ENCODE results near the gene ZBTB25.

The ZBTB25 gene

DNA sequence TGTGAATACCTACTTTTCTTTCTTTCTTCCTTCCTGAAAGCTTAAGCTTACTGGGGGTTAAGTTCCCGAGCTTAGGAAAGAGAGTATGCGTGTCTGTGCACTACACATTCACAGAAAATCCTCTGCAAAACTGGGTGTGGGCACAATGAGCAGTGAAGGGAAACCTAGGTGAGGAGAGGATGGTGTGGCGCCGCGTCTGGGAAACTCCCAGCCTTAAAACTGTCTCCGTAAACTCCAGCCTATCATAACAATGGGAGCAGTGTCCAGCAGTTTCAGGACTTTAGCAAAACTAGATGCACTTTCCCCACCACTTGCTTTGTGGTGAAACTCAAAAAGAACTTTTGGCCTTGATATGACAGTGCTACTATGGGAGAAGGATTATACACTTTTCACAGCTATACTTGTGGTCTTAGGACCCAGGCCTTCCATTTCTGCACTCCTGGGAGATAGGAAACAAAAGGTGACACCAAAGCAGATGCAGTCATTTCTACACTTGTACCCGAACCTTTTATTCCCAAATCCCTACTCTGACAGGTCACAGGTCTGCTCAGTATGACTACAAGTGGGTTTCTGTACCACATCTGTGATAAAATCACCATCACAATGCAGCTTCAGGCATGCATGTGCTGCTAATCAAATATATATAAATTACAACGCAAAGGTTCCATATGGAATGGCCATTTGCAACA lies 27.9 kb downstream of the ZBTB25 start:
- Mint-ChIP-seq H3K4me3 (no peak overlapping the region), H3K27me3 (no peaks in the 10 kb centered on the region), H3K4me1 (ENCODE audit: low read depth) (peaks cover 38% of the 10 kb centered on the region), H3K9me3 (no peaks in the 10 kb centered on the region), H3K27ac (no peak overlapping the region), H3K36me3 (ENCODE audit: low read depth) (peaks cover 34% of the 10 kb centered on the region)
- DNase-seq: no peak

DNA sequence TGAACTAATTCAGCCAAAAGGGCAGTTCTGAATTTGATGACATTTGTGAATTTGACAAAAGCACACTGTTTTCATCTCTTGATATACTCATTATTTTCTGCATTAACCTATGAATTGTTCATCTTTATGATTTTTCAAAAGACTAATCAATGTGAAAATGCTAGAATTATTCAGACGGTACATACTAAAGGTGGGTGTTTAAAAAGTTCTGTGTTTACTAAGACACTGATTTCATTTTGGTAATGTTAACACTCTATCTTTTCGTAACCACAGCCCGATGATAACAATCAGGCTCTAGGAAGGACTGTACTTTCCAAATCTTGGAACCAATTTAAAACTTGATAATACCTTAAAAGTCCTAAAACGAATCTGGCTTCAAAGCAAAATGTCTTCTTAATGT lies 28.9 kb downstream of the ZBTB25 start:
- Mint-ChIP-seq H3K9me3 (no peaks in the 10 kb centered on the region), H3K36me3 (ENCODE audit: low read depth) (peaks cover 28% of the 10 kb centered on the region), H3K4me3 (no peak overlapping the region), H3K4me1 (ENCODE audit: low read depth) (peaks cover 38% of the 10 kb centered on the region), H3K27ac (peak overlapping the region; percentile 84), H3K27me3 (no peaks in the 10 kb centered on the region)
- no peak for DNase-seq

DNA sequence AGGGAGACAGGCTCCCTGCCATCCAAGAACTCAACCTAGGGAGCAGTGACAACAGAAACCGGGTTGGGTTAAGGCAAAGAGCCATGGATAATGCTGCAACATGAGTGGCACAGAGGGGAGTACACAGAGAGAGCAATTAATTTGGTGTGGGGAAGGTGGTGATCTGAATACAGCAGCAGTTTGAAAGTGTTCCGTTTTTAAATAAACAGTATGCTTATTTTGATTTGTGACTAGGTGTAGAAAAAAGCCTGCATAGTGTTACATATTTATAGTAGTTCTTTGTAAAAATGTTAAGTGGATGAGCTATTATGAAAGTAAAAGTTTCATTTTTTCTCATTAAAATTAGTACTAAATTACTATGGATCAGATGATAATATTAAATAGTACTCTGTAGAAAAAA lies 29.6 kb downstream of the ZBTB25 start:
- peaks cover 43% of the 10 kb centered on the region for H3K4me1 Mint-ChIP-seq (ENCODE audit: low read depth)
- H3K27ac Mint-ChIP-seq: no peak overlapping the region
- H3K27me3 Mint-ChIP-seq: no peaks in the 10 kb centered on the region

DNA sequence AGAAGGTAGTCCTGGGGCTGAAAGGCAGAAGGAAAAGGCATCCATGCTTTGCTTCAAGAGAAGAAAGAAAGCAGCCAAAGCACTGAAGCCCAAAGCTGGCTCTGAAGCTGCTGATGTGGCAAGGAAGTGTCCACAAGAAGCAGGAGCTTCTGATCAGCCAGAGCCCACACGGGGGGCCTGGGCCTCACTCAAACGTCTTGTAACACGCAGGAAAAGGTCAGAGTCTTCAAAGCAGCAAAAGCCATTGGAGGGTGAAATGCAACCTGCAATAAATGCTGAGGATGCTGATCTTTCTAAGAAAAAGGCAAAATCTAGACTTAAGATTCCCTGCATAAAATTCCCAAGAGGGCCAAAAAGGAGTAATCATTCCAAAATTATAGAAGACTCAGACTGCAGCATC lies 35.2 kb downstream of the ZBTB25 start:
- DNase-seq: no peak
- H3K9me3 Mint-ChIP-seq: no peaks in the 10 kb centered on the region
- H3K36me3 Mint-ChIP-seq (ENCODE audit: low read depth): peaks cover 9% of the 10 kb centered on the region
- H3K4me1 Mint-ChIP-seq (ENCODE audit: low read depth): peaks cover 59% of the 10 kb centered on the region
- H3K4me3 Mint-ChIP-seq: no peak overlapping the region
- H3K27ac Mint-ChIP-seq: peak overlapping the region; percentile 50
- H3K27me3 Mint-ChIP-seq: no peaks in the 10 kb centered on the region

More for the DNA sequence above, 29.6 kb downstream of the ZBTB25 start:
- H3K36me3 Mint-ChIP-seq (ENCODE audit: low read depth): peaks cover 22% of the 10 kb centered on the region
- no peak overlapping the region for H3K4me3 Mint-ChIP-seq
- no peak for DNase-seq
- no peaks in the 10 kb centered on the region for H3K9me3 Mint-ChIP-seq

DNA sequence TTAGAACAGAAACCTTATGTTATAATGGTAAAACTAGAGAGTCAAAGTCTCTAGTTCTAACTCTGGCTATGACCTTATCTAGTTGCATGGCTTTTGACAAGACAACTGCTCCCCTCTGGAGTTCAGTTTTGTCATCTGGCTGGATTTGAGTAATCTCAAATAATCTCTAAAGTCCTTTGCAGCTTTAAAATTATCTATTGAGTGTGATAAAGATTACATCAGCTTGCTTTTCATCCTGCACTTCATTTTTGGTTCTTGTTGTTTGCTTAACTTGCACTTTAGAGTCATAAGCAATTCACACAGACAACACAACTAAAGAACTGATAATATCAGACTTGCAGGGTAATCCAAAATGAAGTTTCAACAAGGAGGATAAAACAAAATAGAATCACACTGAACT lies 36.1 kb downstream of the ZBTB25 start:
- DNase-seq: no peak
- H3K27me3 Mint-ChIP-seq: no peaks in the 10 kb centered on the region
- peaks cover 17% of the 10 kb centered on the region for H3K36me3 Mint-ChIP-seq (ENCODE audit: low read depth)
- H3K4me1 Mint-ChIP-seq (ENCODE audit: low read depth): peaks cover 56% of the 10 kb centered on the region
- H3K27ac Mint-ChIP-seq: peak overlapping the region; percentile 57
- H3K4me3 Mint-ChIP-seq: no peak overlapping the region
- no peaks in the 10 kb centered on the region for H3K9me3 Mint-ChIP-seq

DNA sequence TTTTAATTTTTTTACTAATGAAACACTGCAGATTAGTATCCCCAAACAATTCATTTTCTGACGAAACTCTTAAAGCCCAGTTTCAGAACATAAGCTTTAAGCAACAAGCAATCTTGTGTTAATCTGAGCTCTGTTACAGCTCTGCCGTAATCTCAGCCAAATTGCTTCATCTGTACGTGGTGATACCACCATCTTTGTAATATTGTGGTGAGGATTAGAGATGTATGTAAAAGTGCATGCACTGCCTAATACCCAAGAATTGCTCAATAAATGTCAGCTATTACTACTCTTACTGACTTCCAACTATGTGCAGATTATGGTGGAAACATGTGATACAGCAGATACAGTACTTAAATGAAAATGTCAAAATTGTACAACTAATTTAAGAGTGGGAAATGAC lies 36.5 kb downstream of the ZBTB25 start:
- no peak overlapping the region for H3K4me3 Mint-ChIP-seq
- H3K4me1 Mint-ChIP-seq (ENCODE audit: low read depth): peaks cover 55% of the 10 kb centered on the region
- no peaks in the 10 kb centered on the region for H3K27me3 Mint-ChIP-seq
- no peak for DNase-seq
- no peak overlapping the region for H3K27ac Mint-ChIP-seq
- no peaks in the 10 kb centered on the region for H3K9me3 Mint-ChIP-seq
- H3K36me3 Mint-ChIP-seq (ENCODE audit: low read depth): peaks cover 21% of the 10 kb centered on the region

DNA sequence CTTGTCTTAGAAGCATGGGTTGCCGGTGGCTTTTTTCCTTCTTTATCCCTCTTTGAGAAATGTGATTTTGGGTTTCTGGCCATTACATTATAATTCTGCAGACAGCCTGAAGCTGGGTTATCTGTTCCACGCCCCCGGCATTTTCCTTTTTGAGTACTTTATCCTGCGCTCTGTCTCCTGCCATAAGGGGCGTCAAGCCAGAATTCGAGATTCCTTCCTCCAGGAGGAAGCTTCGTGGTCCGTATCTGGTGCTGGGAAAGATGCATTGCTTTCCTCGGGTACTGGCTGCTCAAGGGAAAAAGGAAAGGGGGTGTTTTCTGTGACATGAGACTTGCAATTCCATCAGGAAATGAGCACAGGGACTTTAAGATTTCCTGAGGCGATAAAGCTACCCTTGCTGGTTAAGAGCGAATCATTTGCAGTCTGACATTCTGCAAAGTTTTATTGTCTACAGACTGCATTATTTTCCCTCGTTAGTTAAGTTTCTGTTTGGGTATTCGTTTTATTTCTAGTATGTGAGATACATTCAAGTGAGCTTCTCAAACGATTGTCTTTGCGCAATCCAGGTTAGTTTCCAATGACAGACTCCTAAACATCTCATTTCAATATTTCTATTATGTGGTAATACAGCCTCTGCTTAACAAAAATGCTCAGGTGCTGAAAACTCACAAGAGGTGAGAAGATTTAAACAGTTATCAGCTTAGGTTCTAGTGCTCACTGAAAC lies 37.6 kb downstream of the ZBTB25 start:
- peaks cover 47% of the 10 kb centered on the region for H3K4me1 Mint-ChIP-seq (ENCODE audit: low read depth)
- no peak for DNase-seq
- no peaks in the 10 kb centered on the region for H3K9me3 Mint-ChIP-seq
- H3K4me3 Mint-ChIP-seq: peak overlapping the region; percentile 77
- no peaks in the 10 kb centered on the region for H3K27me3 Mint-ChIP-seq
- H3K27ac Mint-ChIP-seq: peak overlapping the region; percentile 68
- peaks cover 27% of the 10 kb centered on the region for H3K36me3 Mint-ChIP-seq (ENCODE audit: low read depth)

DNA sequence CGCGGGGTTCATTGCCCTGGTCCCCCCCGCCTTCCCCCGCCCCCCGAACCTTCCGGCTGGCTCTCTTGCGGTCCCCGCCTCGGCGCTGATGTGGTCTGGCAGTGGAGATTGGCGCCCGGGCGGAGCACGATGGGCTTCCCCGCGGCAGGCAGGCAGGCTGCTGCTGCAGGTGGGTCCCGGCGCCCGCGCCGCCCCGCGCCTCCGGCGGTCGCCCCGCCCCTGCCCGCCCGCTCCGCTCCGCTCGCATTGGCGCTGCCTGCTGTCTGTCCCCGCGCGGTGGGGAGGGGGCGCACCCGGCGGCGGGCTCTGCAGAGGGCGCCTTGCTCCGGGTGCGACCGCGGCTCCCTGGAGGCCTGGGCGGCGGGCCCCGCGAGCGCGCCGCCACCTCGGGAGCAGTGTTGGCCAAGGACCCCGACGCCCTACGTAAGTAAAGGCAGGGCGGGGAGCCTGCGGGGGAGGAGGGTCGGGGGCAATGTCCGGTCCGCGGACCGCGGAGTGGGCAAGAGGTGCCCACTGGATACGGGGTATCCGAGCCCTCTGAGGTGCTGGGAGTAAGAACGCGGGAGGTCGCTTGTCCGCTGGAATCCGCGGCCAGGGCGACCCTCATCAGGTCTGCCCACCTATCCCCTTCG lies 38.3 kb downstream of the ZBTB25 start, which contains the start of gene AKAP5:
TSS of gene AKAP5 (plus strand) at position 309 of the 632 bp plus-strand sequence. CDS start 2,896 bp downstream, outside the sequence.
- H3K4me3 Mint-ChIP-seq: peak within 1 kb of the TSS; percentile 81
- peak within 1 kb of the TSS; percentile 81 for H3K27ac Mint-ChIP-seq
- H3K9me3 Mint-ChIP-seq: no peaks in the 10 kb centered on the region
- H3K27me3 Mint-ChIP-seq: no peaks in the 10 kb centered on the region
- H3K36me3 Mint-ChIP-seq (ENCODE audit: low read depth): peaks cover 33% of the 10 kb centered on the region
- DNase-seq: peak; percentile 76
- peaks cover 47% of the 10 kb centered on the region for H3K4me1 Mint-ChIP-seq (ENCODE audit: low read depth)

DNA sequence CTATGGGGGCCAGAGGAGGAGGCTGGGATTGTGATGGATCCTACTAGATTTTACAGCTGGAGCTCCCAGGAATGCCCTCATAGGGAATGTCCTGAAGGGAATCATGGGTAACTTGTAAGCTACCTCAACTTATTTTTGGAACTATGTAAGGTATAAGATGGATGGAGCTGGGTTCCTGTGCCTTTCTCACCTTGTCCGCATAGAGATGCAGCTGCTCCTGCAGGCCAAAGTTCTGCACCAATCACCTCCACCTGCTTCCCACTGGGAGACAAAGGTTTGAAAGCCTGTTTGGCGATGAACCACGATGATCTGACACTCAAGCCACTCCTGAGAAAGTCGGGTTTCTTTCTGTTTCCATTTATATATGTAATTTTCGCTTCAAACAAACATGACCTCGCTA lies 39.0 kb downstream of the ZBTB25 start:
- H3K9me3 Mint-ChIP-seq: no peaks in the 10 kb centered on the region
- DNase-seq: no peak
- peak overlapping the region; percentile 81 for H3K27ac Mint-ChIP-seq
- H3K27me3 Mint-ChIP-seq: no peaks in the 10 kb centered on the region
- H3K4me1 Mint-ChIP-seq (ENCODE audit: low read depth): peaks cover 47% of the 10 kb centered on the region
- peak overlapping the region; percentile 81 for H3K4me3 Mint-ChIP-seq
- H3K36me3 Mint-ChIP-seq (ENCODE audit: low read depth): peaks cover 39% of the 10 kb centered on the region

DNA sequence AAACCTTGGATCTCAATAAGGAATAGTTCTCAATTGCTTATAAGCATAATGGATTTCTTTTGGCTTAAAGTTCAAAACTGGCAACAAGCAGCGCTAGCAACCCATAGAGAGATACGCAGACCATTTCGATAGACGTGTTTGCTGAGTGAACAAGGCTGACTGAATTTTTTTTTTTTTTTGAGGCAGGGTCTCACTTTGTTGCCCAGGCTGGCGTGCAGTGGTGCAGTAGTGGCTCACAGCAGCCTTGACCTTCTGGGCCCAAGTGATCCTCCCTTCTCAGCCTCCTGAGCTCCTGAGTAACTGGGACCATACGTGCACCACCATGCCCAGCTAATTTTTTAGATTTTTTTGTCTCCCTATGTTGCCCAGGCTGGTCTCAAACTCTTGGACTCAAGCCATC lies 39.8 kb downstream of the ZBTB25 start:
- H3K4me1 Mint-ChIP-seq (ENCODE audit: low read depth): peaks cover 46% of the 10 kb centered on the region
- H3K4me3 Mint-ChIP-seq: peak overlapping the region; percentile 81
- H3K9me3 Mint-ChIP-seq: no peaks in the 10 kb centered on the region
- peaks cover 47% of the 10 kb centered on the region for H3K36me3 Mint-ChIP-seq (ENCODE audit: low read depth)
- H3K27me3 Mint-ChIP-seq: no peaks in the 10 kb centered on the region
- no peak for DNase-seq
- H3K27ac Mint-ChIP-seq: no peak overlapping the region

DNA sequence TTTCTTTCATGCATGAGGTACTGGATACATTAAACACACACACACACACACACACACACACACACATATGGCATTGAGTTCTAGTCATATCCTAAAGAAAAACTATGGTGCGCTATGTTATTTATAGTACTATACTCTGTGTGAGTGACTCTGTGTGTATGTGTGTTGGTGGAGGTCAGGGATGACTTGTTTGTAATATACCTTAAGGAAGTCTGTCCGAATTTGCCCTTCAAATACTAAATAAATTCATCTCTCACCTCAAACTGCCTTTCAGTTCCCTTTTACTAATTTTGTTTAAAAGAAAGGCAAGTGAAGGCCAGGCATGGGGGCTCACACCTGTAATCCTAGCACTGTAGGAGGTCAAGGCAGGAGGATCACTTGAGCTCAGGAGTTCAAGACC lies 40.4 kb downstream of the ZBTB25 start:
- peaks cover 40% of the 10 kb centered on the region for H3K4me1 Mint-ChIP-seq (ENCODE audit: low read depth)
- peaks cover 54% of the 10 kb centered on the region for H3K36me3 Mint-ChIP-seq (ENCODE audit: low read depth)
- no peak for DNase-seq
- no peaks in the 10 kb centered on the region for H3K27me3 Mint-ChIP-seq
- H3K27ac Mint-ChIP-seq: no peak overlapping the region
- H3K9me3 Mint-ChIP-seq: no peaks in the 10 kb centered on the region
- no peak overlapping the region for H3K4me3 Mint-ChIP-seq

DNA sequence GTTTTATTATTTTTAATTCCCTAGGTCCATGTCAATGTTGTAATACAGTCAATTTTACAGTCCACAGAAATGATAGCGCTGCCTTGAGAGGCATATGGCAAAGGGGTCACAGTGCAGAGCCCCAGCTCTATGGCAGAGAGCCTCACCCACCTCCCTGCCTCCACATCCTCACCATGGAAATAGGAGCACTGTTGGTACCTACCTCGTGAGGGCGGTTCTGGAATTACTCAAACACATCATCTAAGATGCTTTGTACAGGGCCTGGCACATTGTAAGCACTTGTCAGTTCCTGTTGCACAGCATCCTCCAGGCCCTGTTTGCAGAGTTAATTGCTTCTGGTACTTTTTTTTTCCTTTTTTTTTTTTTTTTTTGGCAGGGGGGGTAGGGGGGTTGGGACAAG lies 42.4 kb downstream of the ZBTB25 start:
- H3K27me3 Mint-ChIP-seq: no peaks in the 10 kb centered on the region
- no peak overlapping the region for H3K4me3 Mint-ChIP-seq
- peaks cover 72% of the 10 kb centered on the region for H3K36me3 Mint-ChIP-seq (ENCODE audit: low read depth)
- H3K4me1 Mint-ChIP-seq (ENCODE audit: low read depth): peaks cover 25% of the 10 kb centered on the region
- H3K27ac Mint-ChIP-seq: peak overlapping the region; percentile 64
- H3K9me3 Mint-ChIP-seq: no peaks in the 10 kb centered on the region
- DNase-seq: no peak

DNA sequence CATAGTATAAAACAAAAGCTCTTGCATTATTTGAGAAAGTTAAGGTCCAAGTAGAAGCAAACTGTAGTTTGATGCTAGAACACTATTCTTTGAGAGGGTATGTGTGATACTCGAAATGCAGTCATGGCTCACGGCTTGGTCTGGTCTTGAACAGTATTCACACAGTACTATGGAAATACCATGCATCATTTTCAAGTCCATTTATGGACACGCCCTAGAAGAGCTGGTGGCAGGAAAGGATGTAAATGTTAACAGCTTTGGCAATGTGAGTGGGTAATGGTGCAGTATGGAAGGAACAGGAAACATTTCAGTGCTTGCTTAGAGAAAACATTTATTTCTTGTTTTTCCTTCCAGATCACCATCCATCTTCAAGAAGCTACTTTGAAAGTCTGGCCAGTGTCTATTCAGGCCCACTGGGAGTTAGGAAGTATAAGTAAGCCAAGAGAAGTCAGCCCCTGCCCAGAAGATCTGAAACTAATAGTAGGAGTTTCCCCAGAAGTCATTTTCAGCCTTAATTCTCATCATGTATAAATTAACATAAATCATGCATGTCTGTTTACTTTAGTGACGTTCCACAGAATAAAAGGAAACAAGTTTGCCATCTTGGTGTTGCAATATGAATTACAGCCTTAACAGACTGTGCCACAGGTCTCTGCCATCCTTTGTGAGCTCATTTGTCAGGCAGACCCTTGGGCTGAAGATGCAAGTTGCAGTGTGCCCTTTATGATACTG lies 44.1 kb downstream of the ZBTB25 start:
- H3K27me3 Mint-ChIP-seq: no peaks in the 10 kb centered on the region
- DNase-seq: no peak
- H3K4me1 Mint-ChIP-seq (ENCODE audit: low read depth): peaks cover 16% of the 10 kb centered on the region
- no peaks in the 10 kb centered on the region for H3K9me3 Mint-ChIP-seq
- H3K4me3 Mint-ChIP-seq: no peak overlapping the region
- H3K36me3 Mint-ChIP-seq (ENCODE audit: low read depth): peaks cover 86% of the 10 kb centered on the region
- H3K27ac Mint-ChIP-seq: peak overlapping the region; percentile 30

DNA sequence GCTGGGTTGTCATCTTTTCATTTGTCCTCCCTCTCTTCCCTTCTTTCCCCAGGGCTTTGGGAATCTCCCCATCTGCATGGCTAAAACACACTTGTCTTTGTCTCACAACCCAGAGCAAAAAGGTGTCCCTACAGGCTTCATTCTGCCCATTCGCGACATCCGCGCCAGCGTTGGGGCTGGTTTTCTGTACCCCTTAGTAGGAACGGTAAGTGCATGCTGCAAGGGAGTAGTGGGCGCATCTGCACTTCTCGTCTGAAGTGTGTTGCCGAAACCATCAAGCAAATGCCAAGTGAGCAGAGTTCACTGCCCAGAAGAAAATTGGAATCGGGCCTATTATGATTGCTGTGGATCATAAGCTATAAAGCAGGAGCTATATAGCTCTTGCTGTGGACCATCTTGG lies 49.0 kb downstream of the ZBTB25 start:
- no peak overlapping the region for H3K4me3 Mint-ChIP-seq
- H3K9me3 Mint-ChIP-seq: no peaks in the 10 kb centered on the region
- no peaks in the 10 kb centered on the region for H3K27me3 Mint-ChIP-seq
- peaks cover 18% of the 10 kb centered on the region for H3K4me1 Mint-ChIP-seq (ENCODE audit: low read depth)
- H3K27ac Mint-ChIP-seq: no peak overlapping the region
- no peak for DNase-seq
- H3K36me3 Mint-ChIP-seq (ENCODE audit: low read depth): peaks cover 92% of the 10 kb centered on the region
